ENCODE data around the gene TOMM22.

The TOMM22 gene

GRCh38 chr22:38674888-38675287 is 6.9 kb upstream of the TOMM22 start:
- TF ChIP-seq CTCF (IDR thresholded peaks at IDR 0.05; ENCODE audit: control insufficient read depth, extremely low read depth, insufficient read depth): no peak
- no peak for DNase-seq (ENCODE audit: low read depth)
- no peak overlapping the region for H3K4me3 ChIP-seq (ENCODE audit: low read depth, low read length)

GRCh38 chr22:38675833-38676232 is 5.9 kb upstream of the TOMM22 start:
- no peak for DNase-seq (ENCODE audit: low read depth)
- H3K4me3 ChIP-seq (ENCODE audit: low read depth, low read length): no peak overlapping the region
- TF ChIP-seq CTCF (IDR thresholded peaks at IDR 0.05; ENCODE audit: control insufficient read depth, extremely low read depth, insufficient read depth): no peak

- no peak for TF ChIP-seq CTCF (IDR thresholded peaks at IDR 0.05; ENCODE audit: control insufficient read depth, extremely low read depth, insufficient read depth)
- DNase-seq (ENCODE audit: low read depth): no peak
- H3K4me3 ChIP-seq (ENCODE audit: low read depth, low read length): no peak overlapping the region
These were observed 3.1 kb downstream of the TOMM22 start for GRCh38 chr22:38684895-38685294.

GRCh38 chr22:38685761-38686160 is 4.0 kb downstream of the TOMM22 start:
- no peak for TF ChIP-seq CTCF (IDR thresholded peaks at IDR 0.05; ENCODE audit: control insufficient read depth, extremely low read depth, insufficient read depth)
- no peak overlapping the region for H3K4me3 ChIP-seq (ENCODE audit: low read depth, low read length)
- DNase-seq (ENCODE audit: low read depth): no peak

GRCh38 chr22:38689651-38690050 is 7.9 kb downstream of the TOMM22 start:
- DNase-seq (ENCODE audit: low read depth): no peak
- no peak overlapping the region for H3K4me3 ChIP-seq (ENCODE audit: low read depth, low read length)
- no peak for TF ChIP-seq CTCF (IDR thresholded peaks at IDR 0.05; ENCODE audit: control insufficient read depth, extremely low read depth, insufficient read depth)

GRCh38 chr22:38694049-38694448 is 12.3 kb downstream of the TOMM22 start:
- TF ChIP-seq CTCF (IDR thresholded peaks at IDR 0.05; ENCODE audit: control insufficient read depth, extremely low read depth, insufficient read depth): no peak
- no peak for DNase-seq (ENCODE audit: low read depth)
- no peak overlapping the region for H3K4me3 ChIP-seq (ENCODE audit: low read depth, low read length)

GRCh38 chr22:38694940-38695339 is 13.2 kb downstream of the TOMM22 start:
- H3K4me3 ChIP-seq (ENCODE audit: low read depth, low read length): no peak overlapping the region

More at GRCh38 chr22:38694940-38695339, 13.2 kb downstream of the TOMM22 start:
- DNase-seq (ENCODE audit: low read depth): no peak
- TF ChIP-seq CTCF (IDR thresholded peaks at IDR 0.05; ENCODE audit: control insufficient read depth, extremely low read depth, insufficient read depth): no peak
